ENCODE measurements around the gene CHRND. TPM values are rescaled to one million over a fixed set of nuclear protein-coding genes. Genes with fewer than 3 reads are reported as not detected.

The CHRND gene
- total and polyA plus RNA-seq, 4 donors, result not detected

- Histone ChIP-seq H3K27me3 (ENCODE audit: control insufficient read depth in 4 of 4, insufficient read depth in 4 of 4, low read length in 3 of 4) (peaks cover 0 to 10% (median 5%) of the 10 kb centered on the region in 4 donors), H3K9me3 (ENCODE audit: control insufficient read depth in 4 of 4, low read length in 3 of 4) (no peaks in the 10 kb centered on the region), H3K9ac (ENCODE audit: low read depth in 1 of 2, low read length in 2 of 2) (no peak overlapping the region), H3K4me3 (ENCODE audit: low read depth in 1 of 3, low read length in 3 of 3) (no peak overlapping the region), H3K4me1 (ENCODE audit: control insufficient read depth in 4 of 4, insufficient read depth in 4 of 4, low read length in 3 of 4) (peaks cover 7 to 22% (median 13%) of the 10 kb centered on the region in 4 donors), H3K27ac (ENCODE audit: low read depth in 1 of 2, low read length in 2 of 2) (no peak overlapping the region), H3K36me3 (ENCODE audit: control insufficient read depth in 4 of 4, insufficient read depth in 3 of 4, low read depth in 1 of 4, low read length in 3 of 4) (no peaks in the 10 kb centered on the region)
- 86% methylated on average over 14 of the region's 14 CpGs for WGBS
- TF ChIP-seq, protein P1, sequence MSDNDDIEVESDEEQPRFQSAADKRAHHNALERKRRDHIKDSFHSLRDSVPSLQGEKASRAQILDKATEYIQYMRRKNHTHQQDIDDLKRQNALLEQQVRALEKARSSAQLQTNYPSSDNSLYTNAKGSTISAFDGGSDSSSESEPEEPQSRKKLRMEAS (IDR thresholded peaks at IDR 0.05), result no peak
- TF ChIP-seq, protein P2, sequence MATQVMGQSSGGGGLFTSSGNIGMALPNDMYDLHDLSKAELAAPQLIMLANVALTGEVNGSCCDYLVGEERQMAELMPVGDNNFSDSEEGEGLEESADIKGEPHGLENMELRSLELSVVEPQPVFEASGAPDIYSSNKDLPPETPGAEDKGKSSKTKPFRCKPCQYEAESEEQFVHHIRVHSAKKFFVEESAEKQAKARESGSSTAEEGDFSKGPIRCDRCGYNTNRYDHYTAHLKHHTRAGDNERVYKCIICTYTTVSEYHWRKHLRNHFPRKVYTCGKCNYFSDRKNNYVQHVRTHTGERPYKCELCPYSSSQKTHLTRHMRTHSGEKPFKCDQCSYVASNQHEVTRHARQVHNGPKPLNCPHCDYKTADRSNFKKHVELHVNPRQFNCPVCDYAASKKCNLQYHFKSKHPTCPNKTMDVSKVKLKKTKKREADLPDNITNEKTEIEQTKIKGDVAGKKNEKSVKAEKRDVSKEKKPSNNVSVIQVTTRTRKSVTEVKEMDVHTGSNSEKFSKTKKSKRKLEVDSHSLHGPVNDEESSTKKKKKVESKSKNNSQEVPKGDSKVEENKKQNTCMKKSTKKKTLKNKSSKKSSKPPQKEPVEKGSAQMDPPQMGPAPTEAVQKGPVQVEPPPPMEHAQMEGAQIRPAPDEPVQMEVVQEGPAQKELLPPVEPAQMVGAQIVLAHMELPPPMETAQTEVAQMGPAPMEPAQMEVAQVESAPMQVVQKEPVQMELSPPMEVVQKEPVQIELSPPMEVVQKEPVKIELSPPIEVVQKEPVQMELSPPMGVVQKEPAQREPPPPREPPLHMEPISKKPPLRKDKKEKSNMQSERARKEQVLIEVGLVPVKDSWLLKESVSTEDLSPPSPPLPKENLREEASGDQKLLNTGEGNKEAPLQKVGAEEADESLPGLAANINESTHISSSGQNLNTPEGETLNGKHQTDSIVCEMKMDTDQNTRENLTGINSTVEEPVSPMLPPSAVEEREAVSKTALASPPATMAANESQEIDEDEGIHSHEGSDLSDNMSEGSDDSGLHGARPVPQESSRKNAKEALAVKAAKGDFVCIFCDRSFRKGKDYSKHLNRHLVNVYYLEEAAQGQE (IDR thresholded peaks at IDR 0.05), result no peak
- TF ChIP-seq EGR1 (IDR thresholded peaks at IDR 0.05; ENCODE audit: low read depth in 2 of 2) (no peak), HNF4A (conservative IDR thresholded peaks at IDR 0.05) (no peak), FOXA2 (IDR thresholded peaks at IDR 0.05) (no peak), CTCF (IDR thresholded peaks at IDR 0.05; ENCODE audit: low read depth, low read length, missing input control) (no peak), NR2F2 (IDR thresholded peaks at IDR 0.05) (no peak), GABPA (IDR thresholded peaks at IDR 0.05 in 1 of 2, conservative IDR thresholded peaks at IDR 0.05 in 1 of 2) (no peak)
- no peak for DNase-seq (ENCODE audit: low spot score)
Measured at GRCh38 chr2:232525199-232525598, 761 bp upstream of the CHRND start.

GRCh38 chr2:232526372-232526941, 497 bp downstream of the CHRND start:
- 81% methylated on average over 13 of the region's 13 CpGs for WGBS
- Histone ChIP-seq H3K9ac (ENCODE audit: low read depth in 1 of 2, low read length in 2 of 2) (no peak overlapping the region), H3K27ac (ENCODE audit: low read depth in 1 of 2, low read length in 2 of 2) (no peak overlapping the region), H3K36me3 (ENCODE audit: control insufficient read depth in 4 of 4, insufficient read depth in 3 of 4, low read depth in 1 of 4, low read length in 3 of 4) (no peaks in the 10 kb centered on the region), H3K9me3 (ENCODE audit: control insufficient read depth in 4 of 4, low read length in 3 of 4) (no peaks in the 10 kb centered on the region), H3K4me3 (ENCODE audit: low read depth in 1 of 3, low read length in 3 of 3) (no peak overlapping the region), H3K27me3 (ENCODE audit: control insufficient read depth in 4 of 4, insufficient read depth in 4 of 4, low read length in 3 of 4) (peaks cover 0 to 10% (median 5%) of the 10 kb centered on the region in 4 donors), H3K4me1 (ENCODE audit: control insufficient read depth in 4 of 4, insufficient read depth in 4 of 4, low read length in 3 of 4) (peaks cover 7 to 22% (median 13%) of the 10 kb centered on the region in 4 donors)
- no peak for DNase-seq (ENCODE audit: low spot score)
- TF ChIP-seq JUND (IDR thresholded peaks at IDR 0.05) (no peak), SP1 (IDR thresholded peaks at IDR 0.05) (no peak), EGR1 (IDR thresholded peaks at IDR 0.05; ENCODE audit: low read depth in 2 of 2) (no peak), FOXA2 (IDR thresholded peaks at IDR 0.05) (no peak), RAD21 (IDR thresholded peaks at IDR 0.05) (no peak), RXRA (IDR thresholded peaks at IDR 0.05) (no peak), GABPA (IDR thresholded peaks at IDR 0.05 in 1 of 2, conservative IDR thresholded peaks at IDR 0.05 in 1 of 2) (no peak), ATF3 (IDR thresholded peaks at IDR 0.05) (no peak), NR2F2 (IDR thresholded peaks at IDR 0.05) (no peak), CTCF (IDR thresholded peaks at IDR 0.05; ENCODE audit: low read depth, low read length, missing input control) (no peak), YY1 (IDR thresholded peaks at IDR 0.05) (no peak), HNF4A (conservative IDR thresholded peaks at IDR 0.05) (no peak), HNF4G (IDR thresholded peaks at IDR 0.05) (no peak)
- TF ChIP-seq, protein P3, sequence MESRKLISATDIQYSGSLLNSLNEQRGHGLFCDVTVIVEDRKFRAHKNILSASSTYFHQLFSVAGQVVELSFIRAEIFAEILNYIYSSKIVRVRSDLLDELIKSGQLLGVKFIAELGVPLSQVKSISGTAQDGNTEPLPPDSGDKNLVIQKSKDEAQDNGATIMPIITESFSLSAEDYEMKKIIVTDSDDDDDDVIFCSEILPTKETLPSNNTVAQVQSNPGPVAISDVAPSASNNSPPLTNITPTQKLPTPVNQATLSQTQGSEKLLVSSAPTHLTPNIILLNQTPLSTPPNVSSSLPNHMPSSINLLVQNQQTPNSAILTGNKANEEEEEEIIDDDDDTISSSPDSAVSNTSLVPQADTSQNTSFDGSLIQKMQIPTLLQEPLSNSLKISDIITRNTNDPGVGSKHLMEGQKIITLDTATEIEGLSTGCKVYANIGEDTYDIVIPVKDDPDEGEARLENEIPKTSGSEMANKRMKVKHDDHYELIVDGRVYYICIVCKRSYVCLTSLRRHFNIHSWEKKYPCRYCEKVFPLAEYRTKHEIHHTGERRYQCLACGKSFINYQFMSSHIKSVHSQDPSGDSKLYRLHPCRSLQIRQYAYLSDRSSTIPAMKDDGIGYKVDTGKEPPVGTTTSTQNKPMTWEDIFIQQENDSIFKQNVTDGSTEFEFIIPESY (IDR thresholded peaks at IDR 0.05), result no peak
- TF ChIP-seq, protein P1 (IDR thresholded peaks at IDR 0.05), result no peak
- TF ChIP-seq, protein P2 (IDR thresholded peaks at IDR 0.05), result no peak

Measured in liver (tissue), 9 donors.